Erythroblast (primary cell): ENCODE measurements around the gene PRKAR2A.
"Not testable (repeated sequence)": the region's sequence is repeated elsewhere in the genome, so short reads cannot be mapped to it uniquely, and the experiment has no call there.

Experiments
- GATA1 ChIP-seq: IDR thresholded peaks from 2 replicates; pipeline ENCODE4 v1.6.1; 2011; ENCODE audit warnings: low read depth, mild to moderate bottlenecking, control low read depth, low read length, moderate library complexity
- POLR2A ChIP-seq: IDR thresholded peaks from 2 replicates; pipeline ENCODE4 v1.6.1; 2011; ENCODE audit warnings: mild to moderate bottlenecking, low read length

- TF ChIP-seq POLR2A, GATA1: not testable (repeated sequence)
Observed at GRCh38 chr3:48741226-48741625, 106.4 kb downstream of the PRKAR2A start.
